GM19240 (cell line): ENCODE results near the gene DNAJC24.

ENCODE experiments used
- DNase-seq: peaks from one replicate; pipeline ENCODE4 v3.0.0; 2011; ENCODE audit warnings: low spot score; ENCODE audit not compliant: insufficient read length

Gene DNAJC24

DNA sequence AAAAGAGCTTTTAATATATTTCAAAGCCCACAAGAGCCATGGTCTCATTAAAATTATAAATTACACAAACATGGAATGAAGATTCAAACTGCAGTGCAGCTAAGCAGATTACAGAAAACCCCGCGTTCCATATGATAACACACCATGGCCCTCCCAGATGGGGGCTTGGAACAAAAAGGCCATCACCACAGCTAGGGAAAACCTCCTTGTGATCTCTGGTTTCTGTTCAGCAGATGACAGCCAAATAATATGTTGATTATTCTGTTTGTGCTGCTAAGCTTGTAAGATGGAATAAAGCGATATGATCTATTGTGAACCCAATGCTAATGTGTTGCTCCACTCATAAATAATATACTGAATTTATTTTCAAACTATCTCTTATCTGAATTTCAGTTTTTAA lies 111.3 kb downstream of the DNAJC24 start:
- no peak for DNase-seq
